GM12878 (cell line): ENCODE results near the gene POMP. TPM values are rescaled to one million over a fixed set of nuclear protein-coding genes. Genes with fewer than 3 reads are reported as not detected.

Source experiments
- ATAC-seq: fragments of 200-7000 bp; cut with Tn5 transposase; 3 replicates; pipeline ENCODE4 v1.9.1; 2020; ENCODE audit warnings: mild to moderate bottlenecking, moderate library complexity
- BruUV-seq: library from RNA; stranded (reverse); fragments of 400-500 nt; replicated peaks from 2 replicates; lab custom pipeline; 2021; lab: Mats Ljungman, UMichigan
- CTCF ChIA-PET: fragments of 300-600 bp; sonication (Branson Sonifier 250); formaldehyde crosslinking; extraction: SDS; loops from one replicate; lab custom pipeline; 2021; ENCODE audit warnings: inconsistent platforms; lab: Yijun Ruan, JAX
- POLR2A ChIA-PET: fragments of 350-600 bp; formaldehyde crosslinking; extraction: SDS; loops from one replicate; lab custom pipeline; 2021; ENCODE audit warnings: inconsistent platforms; lab: Charles Lee
- RAD21 ChIA-PET: fragments of 300-600 bp; sonication (Branson Sonifier 250); formaldehyde crosslinking; loops from one replicate; lab custom pipeline; 2023; ENCODE audit warnings: antibody characterized with exemption; ENCODE audit not compliant: unreplicated experiment; lab: Charles Lee
- SMC1A ChIA-PET: fragments of 300-600 bp; sonication (Branson Sonifier 250); formaldehyde crosslinking; loops from one replicate; lab custom pipeline; 2023; ENCODE audit not compliant: unreplicated experiment, uncharacterized antibody; lab: Charles Lee
- DNase-seq: peaks from one replicate; pipeline ENCODE4 v3.0.0-alpha.2; 2011; ENCODE audit warnings: low read depth, low spot score
- FAIRE-seq: peaks from 3 replicates; lab custom pipeline; 2011; peaks lifted over from hg19 to GRCh38; lab: Jason Lieb, UNC
- H2AFZ ChIP-seq: 2 replicates; pipeline ENCODE4 v1.6.0; 2011; ENCODE audit warnings: low read depth, low read length, control low read depth; ENCODE audit not compliant: control insufficient read depth
- H3K27ac ChIP-seq: 2 replicates; pipeline ENCODE4 v1.5.1; 2011; ENCODE audit warnings: control low read depth; ENCODE audit not compliant: control insufficient read depth, insufficient read depth
- H3K27me3 ChIP-seq, 2 experiments: replicated peaks in 1 of 2; 2 replicates each; pipeline versions ENCODE4 v1.6.0 to v1.6.1; 2011; ENCODE audit warnings: low read length in 1 of 2; ENCODE audit not compliant: control insufficient read depth in 2 of 2, insufficient read depth in 2 of 2
- H3K36me3 ChIP-seq, 2 experiments: 2 replicates each; pipeline ENCODE4 v1.5.1; 2011; ENCODE audit warnings: low read length in 1 of 2; ENCODE audit not compliant: control insufficient read depth in 2 of 2, insufficient read depth in 2 of 2
- H3K4me1 ChIP-seq: 2 replicates; pipeline ENCODE4 v1.6.1; 2011; ENCODE audit warnings: mild to moderate bottlenecking, low read length, moderate library complexity, mixed read lengths; ENCODE audit not compliant: control insufficient read depth, insufficient read depth
- H3K4me2 ChIP-seq: 2 replicates; pipeline ENCODE4 v1.6.0; 2011; ENCODE audit warnings: control low read depth; ENCODE audit not compliant: control insufficient read depth, insufficient read depth
- H3K4me3 ChIP-seq: fragments of 200-600 bp; sonication (generic); 2 replicates; pipeline ENCODE4 v1.5.1; 2016
- H3K79me2 ChIP-seq: 2 replicates; pipeline ENCODE4 v1.6.0; 2011; ENCODE audit warnings: low read length; ENCODE audit not compliant: control insufficient read depth, insufficient read depth
- H3K9ac ChIP-seq: 2 replicates; pipeline ENCODE4 v1.8.0; 2011; ENCODE audit warnings: low read length, control low read depth, mixed read lengths; ENCODE audit not compliant: control insufficient read depth, insufficient read depth
- H3K9me3 ChIP-seq: replicated peaks from 3 replicates; pipeline ENCODE4 v1.5.1; 2011; ENCODE audit warnings: mild to moderate bottlenecking, low read length; ENCODE audit not compliant: control insufficient read depth, insufficient read depth
- H4K20me1 ChIP-seq: 2 replicates; pipeline ENCODE4 v1.6.0; 2011; ENCODE audit not compliant: control insufficient read depth, insufficient read depth
- BACH1 ChIP-seq: fragments of 450-650 bp; IDR thresholded peaks from 2 replicates; pipeline ENCODE4 v1.6.1; 2017; ENCODE audit warnings: mild to moderate bottlenecking, borderline replicate concordance
- CEBPZ ChIP-seq: fragments of 150-350 bp; IDR thresholded peaks from 2 replicates; pipeline ENCODE4 v1.6.1; 2016; ENCODE audit warnings: low read depth, low read length
- E4F1 ChIP-seq: fragments of 450-650 bp; IDR thresholded peaks from 2 replicates; pipeline ENCODE4 v1.6.1; 2018; ENCODE audit warnings: borderline replicate concordance, mild to moderate bottlenecking; ENCODE audit not compliant: partially characterized antibody
- ESRRA ChIP-seq: IDR thresholded peaks from 2 replicates; pipeline ENCODE4 v1.6.1; 2012; ENCODE audit warnings: mild to moderate bottlenecking, low read length, improper control_type of control experiment
- JUNB ChIP-seq: IDR thresholded peaks from 2 replicates; pipeline ENCODE4 v1.6.1; 2016; ENCODE audit warnings: antibody characterized with exemption, mild to moderate bottlenecking
- MLLT1 ChIP-seq: fragments of 450-650 bp; IDR thresholded peaks from 2 replicates; pipeline ENCODE4 v1.6.1; 2016; ENCODE audit warnings: mild to moderate bottlenecking
- PBX3 ChIP-seq: IDR thresholded peaks from 2 replicates; pipeline ENCODE4 v1.6.1; 2011; ENCODE audit warnings: mild to moderate bottlenecking, low read depth, low read length, moderate library complexity; ENCODE audit not compliant: insufficient replicate concordance
- POLR2AphosphoS5 ChIP-seq: IDR thresholded peaks from 2 replicates; pipeline ENCODE4 v1.6.1; 2011; ENCODE audit warnings: mild to moderate bottlenecking, low read length, inconsistent platforms
- USF1 ChIP-seq: IDR thresholded peaks from 2 replicates; pipeline ENCODE4 v1.6.1; 2011; ENCODE audit warnings: borderline replicate concordance, low read depth, mild to moderate bottlenecking, moderate library complexity, mixed read lengths, low read length; ENCODE audit not compliant: insufficient read depth; ENCODE audit errors: extremely low read length
- ZNF217 ChIP-seq: fragments of 450-650 bp; IDR thresholded peaks from 2 replicates; pipeline ENCODE4 v1.6.1; 2017; ENCODE audit warnings: antibody characterized with exemption, mild to moderate bottlenecking
- ZZZ3 ChIP-seq: IDR thresholded peaks from 2 replicates; pipeline ENCODE4 v1.6.1; 2011; ENCODE audit warnings: low read depth; ENCODE audit not compliant: control insufficient read depth, insufficient read length
- WGBS: methylation state at CpG from one replicate; pipeline ENCODE4 v1.1.6; 2016; ENCODE audit warnings: low lambda C conversion rate; ENCODE audit not compliant: insufficient replicate concordance, insufficient coverage; ENCODE audit errors: missing lambda C conversion rate; 5-methylcytosine and 5-hydroxymethylcytosine counted together
- in situ Hi-C: fragments of 300-500 bp; cut with MboI; formaldehyde crosslinking; loops from 9 replicates; pipeline ENCODE4 v1.14.3; 2018; ENCODE audit warnings: mixed read lengths
- intact Hi-C: fragments of 100-400 bp; cut with micrococcal nuclease; formaldehyde crosslinking; loops from one replicate; pipeline ENCODE4 v1.14.2; 2022; ENCODE audit not compliant: unreplicated experiment
- polyA plus RNA-seq, 11 experiments: library from polyadenylated mRNA; depleted of rRNA in 4 of 11; unstranded in 6 of 11; stranded (reverse) in 5 of 11; fragments of >200 nt; fragmentation: Nextera tagmentation in 4 of 11; fragmentation: Illumina TruSeq in 1 of 11; extraction: Ambion mirVana in 4 of 11; extraction: Trizol in 1 of 11; gene quantifications; 1 replicate in 1 of 11; 2 replicates in 10 of 11; pipeline versions ENCODE4 v1.2.1 to v1.2.3, GENCODE V29; 2011 to 2016; ENCODE audit warnings: inconsistent platforms in 2 of 11, missing spikeins in 2 of 11, low read depth in 1 of 11
- total RNA-seq, 4 experiments: library from RNA; depleted of rRNA in 3 of 4; stranded (reverse); fragments of >200 nt in 3 of 4; fragmentation: Illumina TruSeq in 1 of 4; extraction: Trizol in 1 of 4; gene quantifications; 2 replicates each; pipeline versions ENCODE4 v1.2.1 to v1.2.3, GENCODE V29; 2013 to 2021

POMP gene
- total and polyA plus RNA-seq, 10 of the 15 experiments (the other 5 are each of a cell fraction or from before 2014, with no cell fraction given): 90.4 to 668 (median 144) TPM

- ChIA-PET CTCF (interaction anchor here (0.6 to 8.1 kb wide), 4 partner anchors 18 to 334 kb away, joined by 3 to 139 read pairs (median 10); no protein-coding TSS in a partner anchor), POLR2A (interaction anchor here (0.8 to 5.7 kb wide), 7 partner anchors 15 to 333 kb away, joined by 3 to 84 read pairs (median 3); no protein-coding TSS in a partner anchor), RAD21 (interaction anchor here (0.8 to 8.1 kb wide), 12 partner anchors 10 to 333 kb away, joined by 3 to 196 read pairs (median 3); partner anchors contain the start of gene SLC46A3), SMC1A (interaction anchor here (0.9 to 11.4 kb wide), 9 partner anchors 17 to 516 kb away, joined by 3 to 270 read pairs (median 5); no protein-coding TSS in a partner anchor)
- H3K79me2 ChIP-seq: peaks cover 85% of the 10 kb centered on the region
- 4% methylated on average over 12 of the region's 12 CpGs for WGBS
- peak overlapping the region; percentile 99 for H3K27ac ChIP-seq
- H3K9ac ChIP-seq: peak overlapping the region; percentile 99
- FAIRE-seq (peak; percentile 52), DNase-seq (peak; percentile 51), ATAC-seq (peak; percentile 29)
- H3K27me3 ChIP-seq: no peaks in the 10 kb centered on the region
- peak overlapping the region; percentile 89 for H3K4me2 ChIP-seq
- H3K4me1 ChIP-seq: 0 out of 2 replicates have a peak, but pooled peaks cover 4% of the 10 kb centered on the region
- peak overlapping the region; percentile 80 for H3K4me3 ChIP-seq
- H2AFZ ChIP-seq: peak overlapping the region; percentile 68
- in situ Hi-C loops (no loop called here), intact Hi-C loops (loop anchor here (1.0 to 10.0 kb wide), 6 partner anchors 17 to 603 kb away; partner anchors contain the start of gene PAN3)
- TSS peak; percentile 88 for BruUV-seq
- no peaks in the 10 kb centered on the region for H3K9me3 ChIP-seq
- peaks cover 0 to 9% of the 10 kb centered on the region in 2 experiments; a peak in 3 of 4 replicates for H3K36me3 ChIP-seq
- no peaks in the 10 kb centered on the region; the same call in 1 of the 2 replicates for H4K20me1 ChIP-seq
- TF ChIP-seq CEBPZ (no peak), USF1 (no peak), BACH1 (0 out of 2 replicates have a peak, but pooled peaks have one; percentile 19), ZNF217 (no peak), E4F1 (no peak), JUNB (no peak), POLR2AphosphoS5 (0 out of 2 replicates have a peak, but pooled peaks have one; percentile 34), PBX3 (no peak), ESRRA (no peak), MLLT1 (peak; percentile 92), ZZZ3 (no peak)
These were observed 969 bp upstream of the POMP start for GRCh38 chr13:28657784-28658538.
